Fibroblast of mammary gland (primary cell): ENCODE measurements around the gene NLRP14.

Experiments used
- DNase-seq: peaks from one replicate; pipeline ENCODE4 v3.0.0-alpha.2; 2010; ENCODE audit warnings: low read depth
- H3K4me3 ChIP-seq: 2 replicates; pipeline ENCODE4 v1.5.1; 2011; ENCODE audit warnings: low read depth, mild to moderate bottlenecking, low read length, moderate library complexity; ENCODE audit not compliant: control insufficient read depth
- CTCF ChIP-seq: conservative IDR thresholded peaks from 2 replicates; pipeline ENCODE4 v1.5.1; 2011; ENCODE audit warnings: low read depth, low read length, inconsistent platforms; ENCODE audit not compliant: control insufficient read depth, insufficient read depth

The NLRP14 gene

DNA sequence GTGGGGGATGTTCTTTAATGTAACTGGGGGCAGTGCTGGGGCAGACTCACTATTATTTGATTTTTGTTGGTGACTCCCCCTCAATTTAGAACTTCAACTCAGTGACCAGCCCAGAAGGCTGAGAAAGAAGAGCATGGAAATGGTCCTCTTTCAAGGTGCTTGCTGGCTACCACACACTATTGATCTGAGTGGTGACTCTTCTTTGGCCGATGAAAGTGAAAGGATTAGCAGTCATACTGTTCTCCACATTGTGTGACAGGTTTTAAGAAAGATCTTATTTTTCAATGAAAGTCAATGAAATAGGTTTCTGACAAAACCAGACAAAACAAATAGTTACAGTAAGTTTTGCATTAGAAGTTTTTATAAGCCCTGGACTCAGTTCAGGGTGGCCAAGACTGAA is 29.9 kb downstream of the NLRP14 start:
- no peak for TF ChIP-seq CTCF
- H3K4me3 ChIP-seq: no peak overlapping the region
- no peak for DNase-seq

GRCh38 chr11:7056828-7057513 is 36.7 kb downstream of the NLRP14 start:
- DNase-seq: no peak
- TF ChIP-seq CTCF: no peak

DNA sequence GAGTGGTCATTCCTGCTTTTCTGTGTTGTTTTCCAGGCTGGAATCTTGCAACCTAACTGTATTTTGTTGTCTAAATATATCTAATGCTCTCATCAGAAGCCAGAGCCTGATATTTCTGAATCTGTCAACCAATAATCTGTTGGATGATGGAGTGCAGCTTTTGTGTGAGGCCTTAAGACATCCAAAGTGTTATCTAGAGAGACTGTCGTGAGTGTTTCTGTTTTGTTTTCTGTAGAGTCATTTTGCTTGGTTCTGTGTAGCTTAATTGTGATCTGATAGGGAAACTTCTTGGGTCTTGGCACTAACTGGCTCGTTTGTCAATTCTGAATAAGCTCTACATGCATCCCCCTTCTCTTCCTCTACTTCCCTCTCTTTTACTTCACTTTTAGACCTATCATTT is 37.4 kb downstream of the NLRP14 start:
- no peak for DNase-seq
- TF ChIP-seq CTCF: no peak
- H3K4me3 ChIP-seq: no peak overlapping the region

More at GRCh38 chr11:7056828-7057513, 36.7 kb downstream of the NLRP14 start:
- H3K4me3 ChIP-seq: no peak overlapping the region

DNA sequence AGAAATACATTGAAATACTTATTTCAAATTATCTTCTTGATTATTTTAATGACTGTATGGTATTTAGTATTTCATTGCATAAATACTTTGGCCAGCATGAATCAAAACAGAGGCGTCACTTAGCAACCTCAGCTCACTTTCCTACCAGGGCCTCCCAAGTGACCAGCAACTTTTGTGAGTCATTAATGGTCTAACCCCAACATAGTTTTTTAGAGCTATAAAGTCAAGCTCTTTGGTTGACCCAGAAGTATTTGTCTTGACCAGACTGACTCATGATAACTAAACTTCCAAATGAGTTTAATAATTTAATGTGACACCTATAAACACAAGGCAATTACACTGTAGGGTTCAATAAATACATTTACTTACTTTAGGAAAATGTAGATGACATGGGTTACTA is 40.6 kb downstream of the NLRP14 start:
- H3K4me3 ChIP-seq: no peak overlapping the region
- TF ChIP-seq CTCF: no peak
- DNase-seq: peak; percentile 85

GRCh38 chr11:7062534-7062933 is 42.3 kb downstream of the NLRP14 start:
- no peak for TF ChIP-seq CTCF
- DNase-seq: no peak
- H3K4me3 ChIP-seq: no peak overlapping the region

DNA sequence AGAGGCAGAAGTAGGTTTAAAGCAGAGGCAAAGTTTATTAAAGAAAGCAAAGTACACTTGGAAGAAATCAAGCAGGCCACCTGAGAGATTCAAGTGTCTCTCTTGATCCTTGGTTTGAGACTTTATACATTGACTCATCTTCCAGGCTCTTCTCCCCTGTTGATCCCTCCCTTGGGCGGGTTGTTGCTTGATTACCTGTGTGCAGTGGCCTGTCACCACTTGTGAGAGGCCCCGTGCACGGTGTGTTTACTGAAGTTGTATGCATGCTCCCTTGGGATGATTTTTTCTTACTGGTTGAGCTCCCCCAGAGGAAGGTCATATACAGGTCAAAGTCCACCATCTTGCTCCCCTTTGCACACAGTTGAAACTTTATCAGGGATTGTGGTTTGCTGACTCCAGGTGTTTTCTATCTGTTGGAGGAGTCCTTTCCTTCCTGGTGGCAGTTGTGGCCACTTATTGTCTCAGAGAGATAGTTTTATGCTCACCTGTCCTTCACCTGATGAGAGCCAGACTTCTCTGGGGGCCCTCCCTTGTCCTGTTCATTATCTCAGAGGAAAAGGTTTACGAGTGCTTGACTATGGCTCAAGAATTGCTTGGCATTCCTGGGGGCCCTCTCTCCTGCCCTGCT is 52.2 kb downstream of the NLRP14 start:
- no peak for TF ChIP-seq CTCF
- DNase-seq: no peak
- no peak overlapping the region for H3K4me3 ChIP-seq

GRCh38 chr11:7077101-7077500 is 56.8 kb downstream of the NLRP14 start:
- TF ChIP-seq CTCF: no peak
- DNase-seq: no peak
- no peak overlapping the region for H3K4me3 ChIP-seq
